HuH-7.5 (cell line): Measurements from ENCODE around the gene HDGFL1.

Experiments
- DNase-seq: peaks from one replicate; pipeline ENCODE4 v3.0.0; 2011; ENCODE audit warnings: low spot score

Gene HDGFL1

DNA sequence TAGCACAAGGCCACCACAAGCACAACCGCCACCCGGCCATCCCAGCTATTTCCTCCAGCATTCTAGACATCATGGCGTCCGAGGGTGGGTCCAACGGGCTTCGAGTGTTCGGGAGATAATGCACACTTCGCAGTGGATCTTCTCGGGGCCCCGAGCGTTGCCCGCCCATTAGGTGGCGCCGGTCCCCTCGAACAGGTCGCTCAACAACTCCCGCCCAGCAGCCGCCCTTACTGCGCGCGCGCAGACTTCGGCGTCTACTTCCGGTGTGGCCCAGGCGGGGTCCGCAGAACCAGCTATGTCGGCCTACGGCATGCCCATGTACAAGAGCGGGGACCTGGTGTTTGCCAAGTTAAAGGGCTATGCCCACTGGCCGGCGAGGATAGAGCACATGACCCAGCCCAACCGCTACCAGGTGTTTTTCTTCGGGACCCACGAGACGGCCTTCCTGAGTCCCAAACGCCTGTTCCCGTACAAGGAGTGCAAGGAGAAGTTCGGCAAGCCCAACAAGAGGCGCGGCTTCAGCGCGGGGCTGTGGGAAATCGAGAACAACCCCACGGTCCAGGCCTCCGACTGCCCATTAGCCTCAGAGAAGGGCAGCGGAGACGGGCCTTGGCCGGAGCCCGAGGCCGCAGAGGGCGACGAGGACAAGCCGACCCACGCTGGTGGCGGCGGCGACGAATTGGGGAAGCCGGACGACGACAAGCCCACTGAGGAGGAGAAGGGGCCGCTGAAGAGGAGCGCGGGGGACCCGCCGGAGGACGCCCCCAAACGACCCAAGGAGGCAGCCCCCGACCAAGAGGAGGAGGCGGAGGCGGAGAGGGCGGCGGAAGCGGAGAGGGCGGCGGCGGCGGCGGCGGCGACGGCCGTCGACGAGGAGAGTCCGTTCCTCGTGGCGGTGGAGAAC, at the start of gene HDGFL1:
Gene HDGFL1 (plus strand): TSS at position 286 of the 904 bp plus-strand sequence. CDS start 10 bp downstream, at position 296.
- no peak for DNase-seq

DNA sequence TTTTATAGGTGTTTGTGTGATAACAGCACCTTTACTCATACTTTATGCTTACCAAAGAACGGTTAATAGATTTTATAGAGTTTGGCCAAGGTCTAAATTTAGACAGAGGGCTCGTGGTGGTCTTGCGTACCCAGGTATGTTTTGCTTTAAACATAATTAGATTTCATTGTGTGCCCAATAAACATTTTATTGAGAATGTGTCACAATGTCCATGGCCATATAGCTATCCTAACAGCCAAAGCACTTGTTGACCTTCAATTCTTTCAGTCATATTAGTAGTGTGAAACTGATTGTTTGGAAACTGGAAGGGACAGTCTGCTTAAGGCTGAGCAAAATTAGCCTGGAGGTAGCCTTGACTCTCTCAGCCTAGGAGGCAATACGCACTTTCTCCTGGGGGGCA, 48.3 kb upstream of the HDGFL1 start:
- no peak for DNase-seq

DNA sequence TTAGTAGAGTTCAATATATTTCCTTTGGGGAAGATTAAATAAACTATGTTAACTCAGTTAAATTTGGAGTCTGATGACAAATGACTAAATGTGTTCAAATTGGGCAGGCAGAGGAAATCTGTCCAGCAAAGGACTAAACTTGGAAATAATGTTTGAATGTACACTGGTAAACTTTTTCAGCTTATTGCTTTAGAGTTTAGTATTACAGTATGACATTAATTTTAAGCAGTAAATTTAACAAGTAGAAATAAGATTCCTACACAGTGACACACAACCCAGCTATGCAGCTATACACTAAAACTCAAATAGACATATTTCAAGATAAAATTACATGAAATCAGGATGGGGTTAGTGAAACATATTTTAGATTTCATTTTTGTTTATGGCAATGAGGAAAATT, 42.6 kb upstream of the HDGFL1 start:
- DNase-seq, result no peak

DNA sequence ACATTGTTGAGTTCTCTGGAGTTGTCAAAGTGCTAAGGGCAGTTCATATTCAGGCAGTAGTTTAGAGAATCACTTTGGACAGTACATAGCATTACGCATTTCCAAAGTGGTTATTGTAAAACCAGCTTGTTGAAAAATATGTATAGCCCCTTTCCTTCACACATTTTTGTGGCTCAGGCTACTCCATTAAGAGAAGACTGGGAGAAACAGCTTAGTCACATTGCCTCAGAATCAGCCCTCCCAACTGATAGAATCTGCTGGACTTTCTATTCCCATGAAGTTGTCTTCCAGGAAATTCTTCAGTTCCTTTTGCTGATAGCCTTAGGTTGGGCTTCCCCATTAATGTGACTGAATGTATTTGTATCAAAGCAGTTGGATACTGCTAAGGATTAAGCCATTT, 39.5 kb upstream of the HDGFL1 start:
- no peak for DNase-seq

DNA sequence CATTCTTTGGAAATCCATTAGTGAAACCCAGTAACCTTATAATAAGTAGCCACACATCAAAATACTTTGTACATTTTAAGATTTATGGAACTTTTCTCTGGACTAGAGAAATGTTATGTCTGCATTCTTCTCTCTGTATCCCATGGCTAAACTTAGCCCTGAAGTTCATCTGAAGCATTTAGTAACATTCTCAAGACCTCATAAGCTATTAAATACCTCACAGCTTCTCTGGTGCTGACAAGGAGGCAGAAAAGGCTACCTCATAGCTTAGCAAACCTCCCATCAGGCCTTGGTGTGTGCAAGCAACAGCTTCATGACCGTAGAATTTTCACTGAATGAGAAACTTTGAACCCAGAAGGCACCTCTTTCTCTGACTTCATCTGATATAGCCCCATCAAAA, 38.9 kb upstream of the HDGFL1 start:
- DNase-seq, result no peak

DNA sequence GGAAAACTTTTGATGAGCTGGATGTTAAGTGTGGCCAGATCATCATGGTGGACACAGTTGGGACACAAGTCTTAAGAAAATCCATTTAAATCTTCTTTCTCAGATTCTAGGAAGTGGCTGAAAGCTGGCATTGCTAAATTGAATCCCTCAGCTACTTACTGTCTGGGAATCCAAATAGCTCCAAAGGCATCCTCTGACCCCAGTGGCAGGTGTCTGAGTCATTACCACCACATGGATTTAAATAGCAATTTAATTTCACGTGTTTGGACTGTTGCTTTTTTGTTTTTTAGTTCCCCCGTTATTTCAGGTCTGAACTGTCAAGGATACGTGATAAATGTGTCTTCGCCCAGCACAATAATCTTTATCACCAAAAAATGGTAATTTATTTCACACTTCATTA, 33.2 kb upstream of the HDGFL1 start:
- no peak for DNase-seq

DNA sequence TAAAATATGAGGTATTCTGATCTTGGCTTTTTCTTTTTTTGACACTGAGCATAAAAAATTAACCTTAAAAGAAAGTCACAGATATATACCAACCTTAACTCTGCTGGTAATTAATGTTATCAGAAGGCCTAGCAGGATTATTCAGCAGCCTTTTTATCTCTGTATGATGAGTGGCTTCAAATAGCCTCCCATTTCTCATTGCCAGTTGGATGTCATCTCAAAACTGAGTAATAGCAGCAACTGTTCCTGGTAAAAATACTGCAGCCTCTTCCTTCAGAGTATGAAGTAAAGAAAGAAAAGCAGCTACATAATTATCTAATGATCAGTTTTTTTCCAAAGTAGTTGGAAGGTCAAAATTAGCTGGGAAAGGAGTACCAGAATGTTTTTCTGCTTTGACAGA, 24.9 kb upstream of the HDGFL1 start:
- no peak for DNase-seq

DNA sequence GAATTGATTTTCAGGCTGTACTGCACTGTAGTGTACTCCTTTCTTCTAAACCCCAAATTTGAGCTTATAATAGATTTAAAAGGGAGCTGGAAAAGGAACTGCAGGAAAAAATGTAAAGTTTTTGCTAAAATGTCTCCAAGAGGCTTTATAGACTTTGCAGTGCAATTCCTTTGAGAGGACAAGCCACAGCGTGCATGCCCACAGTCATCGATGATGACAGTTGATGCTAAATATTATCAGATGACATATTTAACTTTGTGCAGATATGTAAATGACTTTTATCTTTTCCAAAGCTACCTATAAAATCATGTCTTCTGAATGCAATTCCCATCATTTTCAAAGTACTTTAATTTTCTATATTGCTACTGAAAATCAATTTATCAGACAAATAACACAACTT, 24.3 kb upstream of the HDGFL1 start:
- DNase-seq, result no peak

DNA sequence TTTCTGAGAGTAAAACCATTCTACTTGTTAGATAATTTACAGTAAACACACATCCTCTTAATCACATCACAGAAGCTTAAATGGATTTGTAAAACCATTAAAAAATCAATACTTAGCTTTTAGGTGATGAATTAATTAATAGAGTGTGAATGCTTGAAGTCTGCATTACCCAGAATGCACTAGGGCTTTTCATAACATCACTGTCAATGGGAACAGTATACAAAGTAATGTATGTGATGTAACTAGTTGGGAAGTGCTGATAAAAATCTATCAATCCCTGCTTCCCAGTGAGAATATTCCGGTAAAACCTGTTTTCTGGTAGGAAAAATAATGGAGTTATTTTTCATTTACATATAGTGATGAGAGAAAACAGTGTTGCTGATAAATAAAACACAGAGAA, 23.1 kb upstream of the HDGFL1 start:
- no peak for DNase-seq

DNA sequence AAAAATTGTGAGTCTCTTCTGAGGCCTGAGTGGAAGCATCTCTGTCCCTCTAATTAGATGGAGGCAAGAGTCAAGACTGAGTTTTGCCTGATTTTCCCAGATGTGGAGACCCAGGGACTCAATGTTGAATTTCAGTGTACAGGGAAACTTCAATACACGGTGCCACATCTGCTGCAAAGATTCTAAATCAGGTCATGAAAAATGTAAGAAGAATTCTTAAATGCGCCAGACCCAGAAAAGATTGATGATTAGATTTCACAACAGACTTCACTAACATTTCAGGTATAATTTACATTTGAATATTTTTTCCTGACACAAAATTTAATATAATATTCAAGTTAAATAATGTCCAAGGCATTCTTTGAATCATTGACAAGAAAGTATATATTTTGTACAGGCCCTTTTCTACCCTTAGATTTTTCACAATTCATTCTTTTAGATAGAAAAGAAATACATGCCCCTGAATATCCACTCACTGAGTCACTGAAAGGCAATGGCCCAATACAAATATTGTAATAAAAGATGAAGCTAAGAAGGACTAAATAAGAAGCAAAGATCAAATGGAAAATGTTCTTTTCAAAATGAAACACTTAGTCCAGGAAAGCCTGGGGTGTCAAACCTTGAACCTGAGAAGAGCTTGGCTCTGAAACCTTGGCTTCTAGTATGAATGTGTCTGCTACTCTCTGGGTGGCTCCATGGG, 18.2 kb upstream of the HDGFL1 start:
- no peak for DNase-seq

DNA sequence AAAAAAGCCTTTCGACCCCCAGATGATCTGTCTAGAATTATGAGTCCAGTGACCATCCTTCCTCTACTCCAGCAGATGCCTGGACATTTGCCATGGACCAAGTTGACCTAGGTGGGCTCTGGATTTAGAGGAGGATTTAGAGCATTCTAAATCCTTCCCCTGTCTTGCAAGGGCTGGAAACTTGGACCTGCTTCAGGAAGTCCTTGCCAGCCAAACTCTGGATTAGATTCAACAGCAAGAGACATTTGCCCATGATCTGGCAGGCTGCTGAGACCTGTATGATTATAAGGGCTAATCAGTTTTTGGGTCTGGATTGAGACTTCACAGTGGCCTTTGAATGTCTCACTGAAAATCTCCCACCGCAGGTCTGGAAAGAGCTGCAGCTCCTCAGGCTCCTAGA, 13.1 kb upstream of the HDGFL1 start:
- DNase-seq, result no peak

DNA sequence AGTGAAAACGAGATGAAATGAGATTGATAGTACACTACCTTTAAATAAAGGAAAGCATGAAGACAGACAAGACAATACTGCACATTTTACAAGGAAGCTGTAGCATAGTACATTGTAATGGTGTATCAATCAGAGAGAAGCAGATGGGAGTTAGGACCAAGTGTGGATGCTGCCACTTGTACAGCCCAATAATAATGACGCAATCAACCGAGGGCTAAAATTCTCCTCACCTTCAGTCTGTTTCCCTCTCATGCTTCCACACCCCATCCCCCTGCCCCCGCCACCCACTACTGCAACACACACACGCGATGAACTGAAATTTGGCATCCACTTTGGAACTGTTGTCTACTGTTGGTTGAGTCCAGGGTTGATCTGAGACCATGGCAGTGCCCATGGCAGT, 12.4 kb upstream of the HDGFL1 start:
- DNase-seq, result no peak

DNA sequence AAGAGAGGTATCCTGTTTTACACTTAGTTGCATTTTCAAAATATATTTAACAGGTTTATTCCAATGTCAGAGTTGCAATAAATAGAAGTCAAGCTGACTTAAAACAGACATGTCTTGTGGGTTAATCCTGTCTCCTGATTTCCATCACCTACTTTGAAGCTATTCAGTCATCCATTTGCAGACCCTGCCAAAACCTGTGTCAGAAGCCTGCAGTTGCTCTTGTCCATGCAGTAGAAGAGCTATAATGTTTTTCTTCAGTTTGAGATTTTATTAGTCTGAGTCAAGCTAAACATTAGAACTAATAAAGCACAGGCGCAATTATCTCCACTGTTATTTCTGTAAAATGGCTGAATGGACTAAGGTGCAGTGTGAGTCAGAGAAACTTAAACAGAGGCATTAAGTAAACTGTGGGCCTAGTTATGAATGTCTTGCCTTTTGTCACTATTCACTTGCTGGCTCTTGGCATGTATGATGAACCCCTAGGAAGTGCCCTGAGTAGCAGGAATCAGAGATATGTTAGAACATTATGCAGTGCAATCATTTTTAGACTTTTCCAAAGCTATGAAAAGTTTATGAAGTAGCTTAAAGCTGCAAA, 11.0 kb upstream of the HDGFL1 start:
- no peak for DNase-seq

DNA sequence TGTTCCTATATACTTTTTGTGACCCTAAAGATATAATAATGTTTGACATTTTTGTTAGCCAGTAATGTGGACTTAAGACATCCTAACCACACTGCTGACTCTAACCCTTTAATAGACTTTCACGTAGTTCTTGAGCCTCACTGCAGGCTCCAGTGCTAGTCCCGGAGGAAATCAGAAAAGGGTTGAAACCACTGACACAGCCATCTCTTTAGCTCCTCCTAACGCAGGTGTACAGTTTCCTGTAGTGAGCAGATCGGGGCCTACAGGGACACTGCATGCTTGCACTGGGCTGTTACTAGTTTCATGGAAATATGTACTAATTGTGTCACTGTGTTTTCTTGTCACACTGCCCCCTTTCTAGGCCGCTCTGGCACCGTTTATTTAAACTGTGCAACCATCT, 512 bp upstream of the HDGFL1 start:
- no peak for DNase-seq

DNA sequence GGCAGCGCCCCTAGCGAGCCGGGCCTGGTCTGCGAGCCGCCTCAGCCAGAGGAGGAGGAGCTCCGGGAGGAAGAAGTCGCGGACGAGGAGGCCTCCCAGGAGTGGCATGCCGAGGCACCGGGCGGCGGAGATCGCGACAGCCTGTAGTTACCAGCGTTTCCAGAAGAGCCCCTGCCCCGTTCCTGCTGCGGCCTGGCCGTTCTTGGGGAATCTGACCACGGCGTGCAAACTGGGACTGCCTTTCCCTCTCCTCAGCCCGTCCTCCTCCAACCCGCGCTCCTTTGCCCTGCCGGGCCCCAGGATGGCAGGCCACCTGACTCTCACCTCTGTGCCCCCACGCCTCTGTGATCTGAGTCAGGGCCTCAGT, 802 bp downstream of the HDGFL1 start:
- no peak for DNase-seq

DNA sequence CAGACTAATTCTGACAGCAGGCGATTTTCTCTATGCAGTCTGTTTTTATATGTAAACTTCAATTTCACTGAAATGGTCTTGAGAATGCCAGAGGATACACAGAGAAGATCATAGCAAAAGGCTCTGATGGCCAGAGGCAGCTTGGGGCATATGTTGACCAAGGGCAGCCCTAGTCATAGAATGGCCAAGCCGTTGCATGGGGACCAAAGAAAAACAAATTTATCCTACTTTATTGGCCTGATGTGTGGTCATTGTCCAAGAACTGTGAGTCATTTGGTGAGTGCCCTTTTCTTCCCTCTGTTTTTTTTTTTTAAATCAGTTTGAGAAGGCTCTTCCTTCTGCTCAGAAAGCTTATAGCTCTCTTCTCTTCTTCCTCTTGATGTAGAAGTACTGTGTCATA, 5.8 kb downstream of the HDGFL1 start:
- DNase-seq, result no peak

DNA sequence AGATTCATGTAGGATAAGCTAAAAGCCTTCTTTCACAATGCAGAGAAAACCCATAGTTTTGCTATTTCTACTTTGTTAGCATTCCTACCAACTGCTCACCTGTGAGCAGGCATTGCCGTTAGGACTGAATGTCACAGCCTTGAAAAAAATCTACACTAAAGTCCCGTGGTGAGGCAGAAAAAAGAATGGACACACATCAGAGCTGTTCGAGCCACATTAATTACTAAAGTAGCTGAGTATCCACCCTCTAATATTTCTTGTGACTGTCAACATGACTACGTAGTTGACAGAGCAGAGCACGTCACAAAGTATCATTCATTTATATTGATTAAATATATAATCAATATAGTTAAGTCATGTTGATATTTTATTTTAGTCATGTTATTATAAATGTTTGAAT, 10.1 kb downstream of the HDGFL1 start:
- no peak for DNase-seq

DNA sequence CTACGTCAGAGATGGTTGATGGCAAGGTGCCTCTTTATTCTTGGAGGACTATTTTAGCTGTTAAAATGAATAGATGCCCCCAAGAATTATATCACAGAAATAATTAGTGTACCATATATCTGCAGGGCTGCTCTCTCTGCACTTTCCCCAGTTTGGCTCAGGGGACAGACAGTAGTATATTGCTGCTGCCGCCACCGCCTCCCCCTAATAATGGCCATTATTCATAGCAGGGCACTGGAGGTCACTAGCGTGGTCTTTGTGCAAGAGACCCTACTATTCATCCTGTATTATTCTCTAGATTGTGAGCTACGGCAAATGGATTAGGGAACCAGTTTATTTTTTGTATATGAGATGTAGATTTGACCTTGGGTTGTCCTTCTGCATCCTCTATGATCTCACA, 11.0 kb downstream of the HDGFL1 start:
- no peak for DNase-seq

DNA sequence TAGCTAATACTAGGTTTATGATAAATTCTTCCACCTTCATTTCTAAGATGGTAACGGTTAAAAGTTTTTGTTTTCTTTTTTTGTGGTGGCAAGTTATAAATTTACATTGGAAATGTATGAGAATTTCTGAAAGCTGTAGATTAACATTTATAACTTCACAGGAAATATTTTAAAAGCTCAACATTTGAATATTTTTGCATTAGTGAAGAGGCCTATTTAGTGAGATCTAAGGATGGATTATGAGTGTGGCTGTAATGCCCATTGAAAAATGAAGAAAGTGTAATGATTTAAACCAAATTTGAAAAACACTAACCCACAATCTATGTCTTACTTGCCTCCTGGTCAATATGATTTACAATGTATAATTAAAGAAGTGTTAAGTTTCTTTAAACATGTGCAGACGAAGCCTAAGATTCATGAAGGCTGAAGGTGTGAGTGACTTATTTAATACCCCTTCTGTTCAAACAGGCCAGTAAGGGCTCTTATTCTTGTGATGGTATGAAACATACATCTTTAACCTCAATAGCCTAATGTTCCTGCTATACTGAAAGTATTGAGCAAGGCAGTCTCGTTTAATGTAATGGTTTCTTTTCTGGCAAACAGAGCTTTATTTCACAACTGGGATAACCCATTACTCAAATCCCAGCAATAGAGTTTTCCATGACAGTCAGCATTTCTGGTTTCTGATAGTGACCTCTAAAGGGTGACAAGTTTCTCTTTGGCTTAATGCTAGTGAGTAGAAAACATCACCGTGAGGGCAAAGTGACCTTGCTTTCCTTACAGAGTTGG, 13.2 kb downstream of the HDGFL1 start:
- no peak for DNase-seq

DNA sequence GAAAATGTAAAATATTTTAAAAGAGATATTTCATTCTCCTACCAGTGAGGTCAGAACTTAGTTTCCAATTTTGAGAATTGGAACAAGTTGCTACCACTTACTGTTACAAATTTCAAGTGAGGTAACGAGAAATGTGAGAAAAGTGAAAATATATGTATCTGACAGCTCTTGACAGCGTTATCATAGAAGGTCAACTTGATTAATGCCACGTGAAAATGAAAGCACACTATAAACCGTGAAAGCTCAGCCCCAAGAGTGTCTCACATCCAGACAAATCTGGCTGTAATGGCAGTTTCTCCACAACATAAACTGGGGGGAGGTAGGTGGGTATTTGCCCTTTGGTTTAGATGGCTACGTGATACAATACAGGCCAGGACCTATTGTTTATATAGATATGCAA, 13.9 kb downstream of the HDGFL1 start:
- no peak for DNase-seq

DNA sequence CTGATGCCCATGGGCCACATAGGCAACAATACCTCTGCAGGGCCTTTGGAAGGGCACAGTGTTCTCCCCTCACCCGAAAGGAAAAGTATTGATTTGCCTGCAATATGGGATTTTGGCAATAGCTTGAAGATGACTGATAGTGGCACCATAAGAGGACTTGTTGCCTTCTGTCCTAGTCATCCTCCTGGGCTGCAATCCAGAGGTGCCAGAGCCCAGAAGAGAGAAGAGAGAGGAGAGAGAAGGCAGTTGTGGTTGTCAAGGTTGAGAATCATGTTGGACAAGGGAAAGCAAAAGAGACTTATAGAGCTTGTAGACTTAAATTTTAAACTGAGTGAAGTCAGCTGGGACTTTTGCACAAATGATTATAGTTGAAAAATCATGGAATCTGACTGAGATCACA, 14.6 kb downstream of the HDGFL1 start:
- DNase-seq, result no peak

DNA sequence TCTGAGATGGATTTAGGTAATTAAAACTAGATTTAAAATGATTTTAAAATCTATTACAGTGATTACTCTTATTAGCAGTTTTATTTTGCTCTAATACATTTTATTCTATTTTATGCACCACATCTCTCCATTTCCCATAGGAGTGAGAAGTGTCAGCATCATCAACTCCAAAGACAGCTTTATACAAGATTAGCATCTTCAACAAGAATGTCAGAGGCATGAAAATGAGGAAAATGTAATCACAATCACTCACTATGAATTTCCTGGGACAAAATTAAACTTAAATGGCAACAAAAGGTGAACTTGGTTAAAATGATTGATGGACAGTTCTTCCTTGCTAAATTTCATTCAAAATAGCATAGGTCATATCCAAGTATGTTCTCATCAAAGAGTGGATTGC, 19.8 kb downstream of the HDGFL1 start:
- DNase-seq, result no peak

DNA sequence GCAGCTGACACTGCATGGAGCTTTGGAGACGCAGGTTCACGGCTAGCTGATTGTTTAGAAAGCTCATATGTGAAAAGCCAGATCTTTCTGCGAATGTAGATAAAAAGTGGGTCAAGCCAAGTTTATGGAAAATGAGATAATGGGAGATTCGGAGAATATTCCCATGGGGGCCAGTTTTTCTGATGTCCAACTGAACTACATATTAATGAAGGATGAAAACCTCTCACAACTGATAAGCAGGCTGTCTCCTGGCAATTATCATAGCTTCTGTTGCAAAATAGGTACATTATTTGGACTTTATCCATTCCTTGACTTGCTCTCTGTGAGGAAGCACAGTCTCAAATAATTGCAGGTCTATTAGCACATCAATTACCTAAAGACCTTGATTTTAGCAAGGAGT, 21.1 kb downstream of the HDGFL1 start:
- DNase-seq, result no peak
